Measurements from ENCODE around the gene OOEP.
"Not testable (repeated sequence)": the region's sequence is repeated elsewhere in the genome, so short reads cannot be mapped to it uniquely, and the experiment has no call there.

Gene OOEP

GRCh38 chr6:73394577-73395354 is 25.1 kb upstream of the OOEP start, which contains the start of gene DDX43:
DDX43 (plus strand) TSS chr6:73394828; CDS start chr6:73394906, 78 bp downstream.
- TF ChIP-seq CTCF (IDR thresholded peaks at IDR 0.05; ENCODE audit: low read depth, low read length) = no peak
- no peaks in the 10 kb centered on the region for H3K36me3 ChIP-seq
- no peak within 1 kb of the TSS for H3K4me3 ChIP-seq (ENCODE audit: low read depth, low read length)
- H3K9me3 ChIP-seq (ENCODE audit: severe bottlenecking) = no peaks in the 10 kb centered on the region
- DNase-seq = no peak
- no peak within 1 kb of the TSS for H3K27ac ChIP-seq
- no peaks in the 10 kb centered on the region for H3K27me3 ChIP-seq (ENCODE audit: insufficient read depth, low read depth, severe bottlenecking)

GRCh38 chr6:73393278-73393677 is 23.6 kb upstream of the OOEP start:
- H3K4me3 ChIP-seq (ENCODE audit: low read depth, low read length) = no peak overlapping the region
- H3K36me3 ChIP-seq = no peaks in the 10 kb centered on the region
- no peak overlapping the region for H3K27ac ChIP-seq
- no peak for DNase-seq
- no peaks in the 10 kb centered on the region for H3K9me3 ChIP-seq (ENCODE audit: severe bottlenecking)
- H3K27me3 ChIP-seq (ENCODE audit: insufficient read depth, low read depth, severe bottlenecking) = no peaks in the 10 kb centered on the region
- no peak for TF ChIP-seq CTCF (IDR thresholded peaks at IDR 0.05; ENCODE audit: low read depth, low read length)

- H3K9me3 ChIP-seq (ENCODE audit: severe bottlenecking); H3K4me3 ChIP-seq (ENCODE audit: low read depth, low read length); DNase-seq; H3K27ac ChIP-seq; H3K36me3 ChIP-seq; H3K27me3 ChIP-seq (ENCODE audit: insufficient read depth, low read depth, severe bottlenecking): not testable (repeated sequence)
These were observed 22.5 kb upstream of the OOEP start for GRCh38 chr6:73392188-73392587.

GRCh38 chr6:73391675-73392074 is 22.0 kb upstream of the OOEP start:
- Histone ChIP-seq H3K27me3 (ENCODE audit: insufficient read depth, low read depth, severe bottlenecking) (no peaks in the 10 kb centered on the region), H3K36me3 (no peaks in the 10 kb centered on the region), H3K27ac (no peak overlapping the region), H3K9me3 (ENCODE audit: severe bottlenecking) (no peaks in the 10 kb centered on the region), H3K4me3 (ENCODE audit: low read depth, low read length) (no peak overlapping the region)
- no peak for DNase-seq
- no peak for TF ChIP-seq CTCF (IDR thresholded peaks at IDR 0.05; ENCODE audit: low read depth, low read length)

- H3K27ac ChIP-seq = no peak overlapping the region
- H3K4me3 ChIP-seq (ENCODE audit: low read depth, low read length) = no peak overlapping the region
- DNase-seq = no peak
These were observed 20.2 kb upstream of the OOEP start for GRCh38 chr6:73389854-73390253.

More at GRCh38 chr6:73389854-73390253, 20.2 kb upstream of the OOEP start:
- Histone ChIP-seq H3K36me3 (no peaks in the 10 kb centered on the region), H3K9me3 (ENCODE audit: severe bottlenecking) (no peaks in the 10 kb centered on the region), H3K27me3 (ENCODE audit: insufficient read depth, low read depth, severe bottlenecking) (no peaks in the 10 kb centered on the region)
- no peak for TF ChIP-seq CTCF (IDR thresholded peaks at IDR 0.05; ENCODE audit: low read depth, low read length)

Measured in WERI-Rb-1 (cell line).